ENCODE measurements around the gene SLC16A2. TPM values are rescaled to one million over a fixed set of nuclear protein-coding genes. Genes with fewer than 3 reads are reported as not detected.

SLC16A2 gene
- total RNA-seq, 2 experiments from 2014 or later, result 0.16 to 0.22 TPM

DNA sequence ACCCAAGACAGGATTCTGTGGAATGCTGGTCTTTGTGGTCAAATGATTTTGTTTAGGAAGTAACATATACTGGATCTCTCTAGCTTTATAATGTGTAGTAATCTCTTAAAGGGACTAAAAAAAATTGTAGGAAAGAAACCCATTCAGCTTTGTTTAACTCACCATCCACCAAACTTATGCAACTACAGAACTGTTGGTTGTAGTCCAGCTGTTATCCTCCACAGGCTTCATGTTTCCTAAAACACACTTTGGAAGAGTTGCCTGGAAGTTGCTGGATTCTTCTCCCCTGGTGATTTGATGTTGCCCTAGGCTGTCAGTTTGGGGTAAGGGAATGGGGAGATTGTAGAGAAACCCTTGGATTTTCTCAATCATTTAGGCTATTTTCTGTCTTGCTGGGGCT lies 103.8 kb downstream of the SLC16A2 start:
- Mint-ChIP-seq H3K36me3 (ENCODE audit: low read depth) (no peaks in the 10 kb centered on the region), H3K4me1 (ENCODE audit: low read depth) (no peaks in the 10 kb centered on the region), H3K27ac (no peak overlapping the region), H3K4me3 (no peak overlapping the region), H3K27me3 (no peaks in the 10 kb centered on the region), H3K9me3 (no peaks in the 10 kb centered on the region)
- Histone ChIP-seq H3K4me1 (ENCODE audit: insufficient read depth, low read length) (no peaks in the 10 kb centered on the region), H3K36me3 (ENCODE audit: insufficient read depth, low read length) (no peaks in the 10 kb centered on the region), H3K27me3 (ENCODE audit: control insufficient read depth in 1 of 2, insufficient read depth in 2 of 2, low read length in 2 of 2) (no peaks in the 10 kb centered on the region), H3K4me3 (ENCODE audit: low read length) (no peak overlapping the region), H3K9me3 (ENCODE audit: control insufficient read depth in 1 of 2, insufficient read depth in 1 of 2, low read length in 2 of 2) (no peaks in the 10 kb centered on the region), H3K27ac (ENCODE audit: low read depth in 1 of 2, low read length in 2 of 2) (no peak overlapping the region)
- ChIA-PET CTCF (no interaction called here), POLR2A (no interaction called here)
- TF ChIP-seq, protein P1, sequence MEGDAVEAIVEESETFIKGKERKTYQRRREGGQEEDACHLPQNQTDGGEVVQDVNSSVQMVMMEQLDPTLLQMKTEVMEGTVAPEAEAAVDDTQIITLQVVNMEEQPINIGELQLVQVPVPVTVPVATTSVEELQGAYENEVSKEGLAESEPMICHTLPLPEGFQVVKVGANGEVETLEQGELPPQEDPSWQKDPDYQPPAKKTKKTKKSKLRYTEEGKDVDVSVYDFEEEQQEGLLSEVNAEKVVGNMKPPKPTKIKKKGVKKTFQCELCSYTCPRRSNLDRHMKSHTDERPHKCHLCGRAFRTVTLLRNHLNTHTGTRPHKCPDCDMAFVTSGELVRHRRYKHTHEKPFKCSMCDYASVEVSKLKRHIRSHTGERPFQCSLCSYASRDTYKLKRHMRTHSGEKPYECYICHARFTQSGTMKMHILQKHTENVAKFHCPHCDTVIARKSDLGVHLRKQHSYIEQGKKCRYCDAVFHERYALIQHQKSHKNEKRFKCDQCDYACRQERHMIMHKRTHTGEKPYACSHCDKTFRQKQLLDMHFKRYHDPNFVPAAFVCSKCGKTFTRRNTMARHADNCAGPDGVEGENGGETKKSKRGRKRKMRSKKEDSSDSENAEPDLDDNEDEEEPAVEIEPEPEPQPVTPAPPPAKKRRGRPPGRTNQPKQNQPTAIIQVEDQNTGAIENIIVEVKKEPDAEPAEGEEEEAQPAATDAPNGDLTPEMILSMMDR (IDR thresholded peaks at IDR 0.05), result no peak
- no peak for ATAC-seq (ENCODE audit: poor library complexity)
- DNase-seq, result no peak
- intact Hi-C loops (cut with DNase I, micrococcal nuclease), result no loop called here

DNA sequence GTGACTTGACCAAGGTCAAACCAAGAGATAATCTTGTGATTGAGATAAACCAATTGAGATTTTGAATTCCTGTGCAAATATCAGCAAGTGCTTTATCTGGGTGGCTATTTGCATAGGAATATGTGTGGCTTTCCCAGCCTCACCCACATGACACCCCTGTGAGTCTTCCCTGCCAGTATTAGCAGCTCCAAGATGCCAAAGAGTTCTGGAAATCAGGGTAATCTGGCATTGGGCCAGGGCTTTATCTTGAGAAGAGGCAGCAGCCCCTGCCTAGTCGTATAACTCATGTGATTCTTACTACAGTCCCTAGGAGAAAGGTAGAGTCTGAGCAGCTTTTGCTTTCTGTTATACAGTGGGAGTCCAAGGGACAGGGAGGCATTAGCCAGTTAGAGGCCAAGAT lies 105.5 kb downstream of the SLC16A2 start:
- Histone ChIP-seq H3K27ac (ENCODE audit: low read depth in 1 of 2, low read length in 2 of 2) (no peak overlapping the region), H3K9me3 (ENCODE audit: control insufficient read depth in 1 of 2, insufficient read depth in 1 of 2, low read length in 2 of 2) (no peaks in the 10 kb centered on the region), H3K4me1 (ENCODE audit: insufficient read depth, low read length) (no peaks in the 10 kb centered on the region), H3K4me3 (ENCODE audit: low read length) (no peak overlapping the region), H3K36me3 (ENCODE audit: insufficient read depth, low read length) (no peaks in the 10 kb centered on the region), H3K27me3 (ENCODE audit: control insufficient read depth in 1 of 2, insufficient read depth in 2 of 2, low read length in 2 of 2) (no peaks in the 10 kb centered on the region)
- CTCF ChIA-PET, result no interaction called here
- TF ChIP-seq, protein P1 (IDR thresholded peaks at IDR 0.05), result no peak
- no peak for DNase-seq
- POLR2A ChIA-PET, result no interaction called here
- Mint-ChIP-seq H3K9me3 (no peaks in the 10 kb centered on the region), H3K27ac (no peak overlapping the region), H3K27me3 (no peaks in the 10 kb centered on the region), H3K4me3 (no peak overlapping the region), H3K36me3 (ENCODE audit: low read depth) (no peaks in the 10 kb centered on the region), H3K4me1 (ENCODE audit: low read depth) (no peaks in the 10 kb centered on the region)
- intact Hi-C loops (cut with DNase I, micrococcal nuclease), result no loop called here
- no peak for ATAC-seq (ENCODE audit: poor library complexity)

DNA sequence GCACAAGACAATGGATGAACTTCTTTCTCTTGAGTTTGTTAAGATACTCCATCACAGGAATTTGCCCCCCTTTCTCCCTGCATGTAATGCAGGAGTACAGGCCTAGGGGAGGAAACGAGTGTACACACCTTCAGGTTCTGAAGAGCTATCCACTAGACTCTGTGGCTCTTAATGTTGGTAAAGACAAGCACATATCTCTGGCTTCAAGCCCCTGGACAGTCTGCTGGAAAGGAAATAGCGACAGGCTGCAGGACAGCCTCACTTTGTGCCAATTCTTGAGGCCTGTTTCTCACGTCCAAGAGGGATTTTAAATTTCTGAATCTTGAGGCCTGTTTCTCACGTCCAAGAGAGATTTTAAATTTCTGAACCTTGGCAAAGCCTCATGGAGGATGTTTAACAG lies 106.1 kb downstream of the SLC16A2 start:
- Histone ChIP-seq H3K4me3 (ENCODE audit: low read length) (no peak overlapping the region), H3K27me3 (ENCODE audit: control insufficient read depth in 1 of 2, insufficient read depth in 2 of 2, low read length in 2 of 2) (no peaks in the 10 kb centered on the region), H3K36me3 (ENCODE audit: insufficient read depth, low read length) (no peaks in the 10 kb centered on the region), H3K9me3 (ENCODE audit: control insufficient read depth in 1 of 2, insufficient read depth in 1 of 2, low read length in 2 of 2) (no peaks in the 10 kb centered on the region), H3K4me1 (ENCODE audit: insufficient read depth, low read length) (no peaks in the 10 kb centered on the region), H3K27ac (ENCODE audit: low read depth in 1 of 2, low read length in 2 of 2) (no peak overlapping the region)
- POLR2A ChIA-PET, result no interaction called here
- no peak for ATAC-seq (ENCODE audit: poor library complexity)
- no peaks in the 10 kb centered on the region for H3K4me1 Mint-ChIP-seq (ENCODE audit: low read depth)
- no peaks in the 10 kb centered on the region for H3K27me3 Mint-ChIP-seq
- no peak overlapping the region for H3K4me3 Mint-ChIP-seq
- intact Hi-C loops (cut with DNase I, micrococcal nuclease), result no loop called here
- CTCF ChIA-PET, result no interaction called here
- DNase-seq, result no peak
- H3K36me3 Mint-ChIP-seq (ENCODE audit: low read depth), result no peaks in the 10 kb centered on the region
- no peaks in the 10 kb centered on the region for H3K9me3 Mint-ChIP-seq
- no peak overlapping the region for H3K27ac Mint-ChIP-seq
- TF ChIP-seq, protein P1 (IDR thresholded peaks at IDR 0.05), result no peak

Measured in CD4-positive, alpha-beta T cell (primary cell).